Measurements from ENCODE around the gene PRR5L. TPM values are rescaled to one million over a fixed set of nuclear protein-coding genes. Genes with fewer than 3 reads are reported as not detected.

PRR5L gene
- total and polyA plus RNA-seq, 2 experiments from 2014 or later, result 3.1 to 8.9 TPM

GRCh38 chr11:36452961-36453360 lies 156.9 kb downstream of the PRR5L start:
- Histone ChIP-seq H3F3A (replicated peaks; ENCODE audit: low read depth) (no peaks in the 10 kb centered on the region), H2AFZ (no peak overlapping the region), H3K27me3 (ENCODE audit: insufficient read depth) (no peaks in the 10 kb centered on the region), H4K20me1 (replicated peaks; ENCODE audit: insufficient read depth) (no peaks in the 10 kb centered on the region), H3K9me2 (ENCODE audit: insufficient read depth) (no peaks in the 10 kb centered on the region), H3K4me1 (ENCODE audit: insufficient read depth) (peaks cover 14% of the 10 kb centered on the region), H3K27ac (ENCODE audit: low read depth) (no peak overlapping the region), H3K79me2 (replicated peaks; ENCODE audit: insufficient read depth) (no peaks in the 10 kb centered on the region), H3K4me2 (no peak overlapping the region), H3K4me3 (no peak overlapping the region), H3K36me3 (ENCODE audit: insufficient read depth) (no peaks in the 10 kb centered on the region)
- Mint-ChIP-seq H3K4me3 (no peak overlapping the region), H3K36me3 (ENCODE audit: low read depth) (no peaks in the 10 kb centered on the region; the same call in 2 of the 3 replicates), H3K4me1 (peaks cover 27% of the 10 kb centered on the region), H3K9me3 (no peaks in the 10 kb centered on the region; the same call in 2 of the 3 replicates), H3K27me3 (ENCODE audit: insufficient read depth, low read depth, poor library complexity) (peaks cover 3% of the 10 kb centered on the region), H3K27ac (no peak overlapping the region)
- ATAC-seq, result no peak
- no peak for DNase-seq (ENCODE audit: low spot score)
- TF ChIP-seq REST (IDR thresholded peaks at IDR 0.05; ENCODE audit: unreplicated experiment) (no peak), ZNF462 (CRISPR knock-in tag; IDR thresholded peaks at IDR 0.05) (no peak), NANOG (IDR thresholded peaks at IDR 0.05; ENCODE audit: borderline replicate concordance) (no peak), EZH2 (IDR thresholded peaks at IDR 0.05; ENCODE audit: low read depth, unreplicated experiment) (no peak), POLR2AphosphoS5 (IDR thresholded peaks at IDR 0.05; ENCODE audit: low read depth) (no peak), STAT1 (IDR thresholded peaks at IDR 0.05; ENCODE audit: unreplicated experiment) (no peak), CREB1 (CRISPR knock-in tag; IDR thresholded peaks at IDR 0.05; ENCODE audit: low read depth) (no peak), ZNF331 (CRISPR knock-in tag; IDR thresholded peaks at IDR 0.05; ENCODE audit: low read depth) (no peak), JUNB (IDR thresholded peaks at IDR 0.05; ENCODE audit: unreplicated experiment) (no peak), ZNF114 (CRISPR knock-in tag; IDR thresholded peaks at IDR 0.05) (no peak)

Data from GM23338 (cell line).